GM11168 (cell line): Measurements from ENCODE around the gene SMYD3.

Experiments
- in situ Hi-C: fragments of 300-500 bp; cut with MboI; formaldehyde crosslinking; loops from one replicate; pipeline ENCODE4 v1.12.0; 2022; ENCODE audit warnings: low sequenced_read_pairs; ENCODE audit not compliant: unreplicated experiment

Gene SMYD3

DNA sequence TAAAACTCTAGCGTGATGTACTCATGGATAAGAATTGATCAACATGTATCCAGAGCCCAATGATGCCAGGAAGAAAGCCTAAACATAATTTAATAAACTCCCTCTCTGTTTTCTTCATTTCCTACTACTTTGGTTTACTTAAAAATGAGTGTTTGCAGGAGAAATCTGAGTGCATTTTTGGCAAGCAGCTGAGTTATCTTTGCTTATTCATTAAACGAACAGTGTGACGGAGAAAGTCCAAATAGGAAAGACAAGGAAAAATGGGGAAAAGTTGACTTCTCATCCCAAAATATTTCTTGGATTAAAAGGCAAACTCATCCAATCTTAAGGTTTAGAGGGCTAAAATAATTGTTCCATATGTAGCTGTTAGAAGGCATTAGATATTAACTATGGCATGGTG, 496.7 kb downstream of the SMYD3 start:
- in situ Hi-C loops: loop anchor here (10.0 kb wide), 2 partner anchors 104 to 444 kb away; no protein-coding TSS in a partner anchor

GRCh38 chr1:246008363-246008831, 498.7 kb downstream of the SMYD3 start:
- in situ Hi-C loops: no loop called here

DNA sequence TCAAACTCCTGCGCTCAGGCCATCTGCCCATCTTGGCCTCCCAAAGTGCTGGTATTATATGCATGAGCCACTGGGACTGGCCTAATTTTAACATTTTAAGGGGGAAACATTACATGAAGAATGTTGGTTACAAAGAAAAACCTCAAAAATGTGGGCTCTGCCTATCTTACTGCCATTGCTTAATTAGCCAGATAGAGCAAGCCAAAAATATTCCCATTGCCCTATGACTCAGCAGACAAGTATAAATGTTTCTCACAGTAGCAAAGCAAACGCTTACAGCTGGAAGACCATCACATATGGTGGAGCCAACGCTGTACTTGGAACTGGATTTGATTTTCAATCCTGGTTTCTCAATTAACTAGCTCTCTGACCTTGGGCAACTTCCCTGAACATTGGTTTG, 502.0 kb downstream of the SMYD3 start:
- in situ Hi-C loops: no loop called here

DNA sequence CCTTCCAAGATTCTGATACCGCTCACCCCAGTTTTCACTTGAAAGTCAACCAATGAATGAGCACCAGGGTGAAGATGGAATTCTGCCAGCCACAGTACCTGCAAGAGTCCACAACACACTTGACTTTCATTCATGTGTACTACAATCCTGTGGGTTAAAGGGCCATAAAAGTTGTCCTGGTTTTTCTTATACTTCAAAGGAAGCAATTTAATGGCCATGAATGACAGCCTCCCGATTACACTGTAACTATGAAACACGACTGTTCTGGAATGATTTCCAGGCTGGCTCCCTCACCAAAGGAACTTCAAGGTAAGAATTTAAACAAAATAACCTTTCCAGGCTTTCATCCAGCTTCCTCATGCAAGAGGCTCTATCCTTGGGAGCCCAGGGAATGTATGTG, 502.8 kb downstream of the SMYD3 start:
- in situ Hi-C loops: loop anchor here (5.0 kb wide), 1 partner anchor 852 kb away; the partner anchor contains the start of gene KIF26B

DNA sequence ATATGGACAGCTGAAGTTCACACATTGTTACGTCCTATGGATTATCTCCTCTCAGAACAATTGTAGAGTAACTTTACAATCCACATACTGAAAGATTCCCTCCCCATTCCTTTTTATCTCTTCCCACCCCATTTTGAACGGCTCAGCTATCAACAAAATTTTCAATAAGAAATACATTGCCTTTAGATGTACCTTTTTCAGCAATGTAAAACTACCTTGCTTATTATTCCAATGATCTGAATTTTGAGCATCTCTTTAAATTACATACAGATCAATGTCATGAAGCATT, 503.7 kb downstream of the SMYD3 start:
- in situ Hi-C loops: loop anchor here (5.0 kb wide), 1 partner anchor 851 kb away; the partner anchor contains the start of gene KIF26B

- in situ Hi-C loops: loop anchor here (5.0 kb wide), 1 partner anchor 851 kb away; the partner anchor contains the start of gene KIF26B
These were observed 504.2 kb downstream of the SMYD3 start for GRCh38 chr1:246002725-246003441.

- in situ Hi-C loops: loop anchor here (5.0 kb wide), 1 partner anchor 850 kb away; the partner anchor contains the start of gene KIF26B
These were observed 505.2 kb downstream of the SMYD3 start for GRCh38 chr1:246001837-246002230.

- in situ Hi-C loops: loop anchor here (5.0 kb wide), 1 partner anchor 849 kb away; the partner anchor contains the start of gene KIF26B
These were observed 505.8 kb downstream of the SMYD3 start for GRCh38 chr1:246001142-246001836.

DNA sequence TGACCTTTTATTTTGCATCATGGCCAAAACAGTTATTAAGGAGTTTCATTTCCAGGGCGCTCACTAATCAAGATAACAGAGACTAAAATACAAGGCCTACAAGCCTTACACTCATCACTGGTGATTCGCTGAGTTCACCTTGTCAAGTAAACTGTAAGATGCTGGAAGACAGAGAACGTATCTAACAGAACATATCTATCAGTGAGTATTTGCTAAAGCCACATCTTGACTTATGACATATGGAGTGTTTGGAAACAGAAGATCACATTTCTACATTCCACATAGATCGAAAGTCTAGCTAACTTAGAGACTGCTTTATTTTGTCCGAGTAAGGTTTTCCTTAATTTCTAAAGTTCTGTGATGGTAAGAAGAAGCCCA, 506.5 kb downstream of the SMYD3 start:
- in situ Hi-C loops: loop anchor here (5.0 kb wide), 1 partner anchor 848 kb away; the partner anchor contains the start of gene KIF26B

- in situ Hi-C loops: loop anchor here (5.0 kb wide), 1 partner anchor 848 kb away; the partner anchor contains the start of gene KIF26B
These were observed 507.1 kb downstream of the SMYD3 start for GRCh38 chr1:245999697-246000637.

DNA sequence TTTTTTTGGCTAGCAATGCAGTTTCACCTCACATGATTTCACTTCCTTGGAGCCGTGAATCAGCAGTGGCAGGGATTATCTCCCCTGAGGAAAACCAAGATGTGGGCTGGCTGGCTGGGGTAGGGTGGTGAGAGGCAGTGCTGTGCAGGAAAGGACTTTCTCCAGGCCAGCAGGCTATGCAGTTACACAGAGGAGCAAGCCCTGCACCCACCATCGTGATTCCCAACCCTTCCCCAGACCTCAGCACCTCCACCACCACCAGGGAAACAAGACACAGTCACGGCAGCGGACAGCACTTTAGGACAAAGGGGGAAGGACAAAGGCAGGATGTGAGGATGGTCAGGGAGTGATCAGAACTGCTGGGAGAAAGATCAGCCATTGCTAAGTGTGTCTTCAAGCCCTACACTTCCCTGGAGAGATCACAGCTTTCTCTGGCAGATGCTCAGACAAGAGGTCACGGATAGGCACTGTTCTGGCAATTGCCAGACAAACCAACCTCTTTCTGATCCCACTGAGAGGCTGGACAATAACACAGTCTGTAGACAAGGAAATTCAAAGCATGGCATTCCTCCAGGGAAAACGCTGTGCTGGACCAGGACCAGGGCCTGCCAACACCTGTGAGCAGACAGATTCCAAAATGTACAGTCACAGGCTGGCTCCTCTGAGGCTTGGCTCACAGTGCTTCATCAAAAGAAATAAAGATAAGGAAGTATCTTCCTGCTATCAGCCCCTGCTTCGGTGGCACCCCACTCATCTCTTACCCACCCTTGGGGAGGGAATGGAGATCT, 509.4 kb downstream of the SMYD3 start:
- in situ Hi-C loops: no loop called here

DNA sequence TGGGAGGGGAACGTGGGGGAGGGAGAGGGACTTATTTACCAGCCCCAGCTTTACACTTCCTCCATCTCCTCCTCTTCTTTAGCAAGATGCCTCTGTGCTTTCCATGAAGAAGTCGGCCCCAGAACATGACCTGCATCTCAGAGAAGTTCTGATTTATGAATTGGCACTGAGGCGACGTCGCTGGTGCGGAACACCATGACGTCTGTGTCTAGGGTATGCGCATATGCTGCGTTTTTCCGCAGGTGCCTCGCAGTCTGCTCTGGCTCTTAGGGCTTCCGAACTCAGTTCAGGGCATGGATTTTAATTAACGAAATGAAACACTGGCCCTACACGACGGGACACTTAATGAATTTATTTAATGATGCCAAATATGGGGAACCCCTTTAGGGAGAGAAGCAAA, 510.3 kb downstream of the SMYD3 start:
- in situ Hi-C loops: no loop called here

- in situ Hi-C loops: no loop called here
These were observed 511.6 kb downstream of the SMYD3 start for GRCh38 chr1:245995474-245995873.

DNA sequence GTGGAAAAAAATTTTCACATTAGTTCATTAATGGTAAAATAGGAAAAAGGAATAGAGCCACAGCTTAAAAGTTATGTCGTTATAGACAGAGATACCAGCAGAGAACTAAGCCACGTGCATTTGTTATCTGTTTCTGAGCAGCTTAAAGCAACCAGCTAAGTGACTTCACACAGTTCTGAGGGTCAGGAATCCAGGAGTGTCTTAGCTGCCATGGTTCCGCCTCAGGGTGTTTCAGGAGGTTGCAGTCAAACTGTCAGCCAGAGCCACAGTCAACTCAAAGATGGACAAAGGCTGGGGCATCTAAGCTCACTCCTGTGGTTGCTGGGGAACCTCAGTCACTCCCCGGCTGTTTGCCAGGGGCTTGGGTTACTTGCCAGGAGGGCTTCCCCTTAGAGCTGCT, 515.8 kb downstream of the SMYD3 start:
- in situ Hi-C loops: no loop called here

GRCh38 chr1:245990315-245991022, 516.6 kb downstream of the SMYD3 start:
- in situ Hi-C loops: no loop called here

DNA sequence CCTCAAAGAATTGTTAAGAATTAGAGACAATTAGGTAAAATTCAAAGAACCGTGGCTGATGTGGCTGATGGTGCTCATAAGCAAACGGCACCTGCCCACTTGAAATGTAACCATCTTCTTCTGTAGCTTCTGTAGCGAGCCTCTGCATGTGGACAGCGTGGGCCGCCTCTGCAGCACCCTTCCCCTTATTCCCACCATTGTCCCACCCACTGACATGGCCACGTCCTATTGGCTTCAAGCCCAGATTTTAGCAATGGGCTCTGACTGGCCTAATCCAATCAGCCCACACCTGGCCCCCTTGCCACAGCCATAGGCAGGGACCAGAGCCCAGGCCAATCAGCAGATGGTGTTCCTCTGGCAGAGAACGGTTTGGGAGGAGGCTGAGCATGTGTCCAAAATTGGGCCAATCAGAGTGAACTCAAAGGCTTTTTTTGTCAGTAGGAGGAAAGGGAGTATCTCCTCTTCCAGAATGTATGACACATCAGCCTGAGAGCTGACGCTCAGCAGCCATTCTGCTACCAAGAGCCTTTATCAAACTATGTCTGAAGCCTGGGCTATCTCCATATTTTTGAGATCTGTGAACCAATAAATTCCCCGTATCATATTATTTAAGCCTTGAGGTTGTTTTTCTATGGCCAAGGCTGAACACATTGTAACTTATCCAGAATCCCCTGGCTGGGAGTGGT, 518.5 kb downstream of the SMYD3 start:
- in situ Hi-C loops: no loop called here

DNA sequence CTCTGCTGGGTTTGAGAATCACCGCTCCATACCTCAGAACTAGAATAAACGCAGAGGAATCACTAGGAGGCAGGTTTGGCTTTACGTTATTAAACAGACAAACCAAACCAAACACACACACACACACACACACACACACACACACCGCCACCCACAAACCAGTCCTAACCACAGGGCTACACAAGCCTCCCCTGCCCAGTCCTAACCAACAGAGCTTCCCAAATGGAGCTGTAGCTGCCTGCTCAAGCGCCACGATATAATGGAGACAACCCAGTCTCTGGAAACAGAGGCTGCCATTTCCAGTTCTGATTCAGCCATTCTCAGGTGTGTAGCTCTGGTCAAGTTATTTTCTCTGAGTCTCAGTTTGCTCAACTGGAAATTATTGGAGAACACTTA, 519.1 kb downstream of the SMYD3 start:
- in situ Hi-C loops: no loop called here

- in situ Hi-C loops: no loop called here
These were observed 519.5 kb downstream of the SMYD3 start for GRCh38 chr1:245987577-245987976.

DNA sequence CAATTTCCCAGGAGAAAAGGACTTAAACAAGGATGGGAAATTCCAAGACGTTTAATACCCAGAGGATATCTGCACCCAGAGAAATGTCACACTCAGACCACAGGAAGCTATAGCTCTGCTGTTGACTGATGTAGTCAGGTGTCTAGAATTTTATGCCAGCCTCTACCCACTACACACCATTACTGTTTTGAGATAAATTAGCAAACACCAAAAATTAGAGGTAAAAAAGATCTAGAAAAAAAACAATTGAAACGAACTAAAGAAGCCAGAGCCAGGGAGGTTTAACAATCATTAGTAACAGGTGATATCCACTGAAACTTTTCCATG, 519.9 kb downstream of the SMYD3 start:
- in situ Hi-C loops: no loop called here
